Heart right ventricle (tissue), 16 donors: Measurements from ENCODE around the gene ATP8B1. TPM values are rescaled to one million over a fixed set of nuclear protein-coding genes. Genes with fewer than 3 reads are reported as not detected.
A peak's percentile ranks its signal among the peaks of the same experiment; 100 is the strongest.

Experiments
- ATAC-seq, 8 donors: fragments of 200-7000 bp; cut with Tn5 transposase; one replicate each; pipeline ENCODE4 v1.9.1; 2020; ENCODE audit warnings: mild to moderate bottlenecking in 8 of 8, moderate library complexity in 8 of 8, moderate number of reproducible peaks in 1 of 8
- DNase-seq, 2 donors: peaks; one replicate each; pipeline ENCODE4 v3.0.0-alpha.2; 2020
- H3K27ac ChIP-seq, 10 donors: fragments of 200-600 bp; sonication (generic) in 2 of 10; one replicate each; pipeline versions ENCODE4 v1.5.0 to v1.8.0; 2020 to 2022; ENCODE audit warnings: mild to moderate bottlenecking in 3 of 10
- H3K27me3 ChIP-seq, 7 donors: fragments of 200-600 bp; one replicate each; pipeline ENCODE4 v1.8.0; 2021 to 2022; ENCODE audit warnings: mild to moderate bottlenecking in 2 of 7
- H3K36me3 ChIP-seq, 9 donors: fragments of 200-600 bp; sonication (generic) in 1 of 9; one replicate each; pipeline versions ENCODE4 v1.5.0 to v1.8.0; 2020 to 2022; ENCODE audit warnings: mild to moderate bottlenecking in 2 of 9
- H3K4me1 ChIP-seq, 9 donors: fragments of 200-600 bp; sonication (generic) in 1 of 9; one replicate each; pipeline versions ENCODE4 v1.5.0 to v1.8.0; 2020 to 2022; ENCODE audit warnings: mild to moderate bottlenecking in 4 of 9
- H3K4me3 ChIP-seq, 10 donors: fragments of 200-600 bp; sonication (generic) in 2 of 10; one replicate each; pipeline versions ENCODE4 v1.5.0 to v1.8.0; 2020 to 2022; ENCODE audit warnings: mild to moderate bottlenecking in 7 of 10, moderate library complexity in 2 of 10
- H3K9me3 ChIP-seq, 11 donors: fragments of 200-600 bp in 10 of 11; sonication (generic) in 2 of 11; one replicate each; pipeline versions ENCODE4 v1.5.0 to v1.8.0; 2013 to 2022; ENCODE audit warnings: mild to moderate bottlenecking in 2 of 11, control low read depth in 1 of 11, moderate library complexity in 1 of 11
- CTCF ChIP-seq, 9 donors: fragments of 200-600 bp; sonication (generic) in 2 of 9; IDR thresholded peaks; one replicate each; pipeline versions ENCODE4 v1.5.0 to v1.8.0; 2021 to 2022; ENCODE audit warnings: antibody characterized with exemption in 9 of 9, mild to moderate bottlenecking in 5 of 9, moderate library complexity in 1 of 9
- WGBS, 2 donors: extraction: QIAGEN DNeasy Blood & Tissue Kit; methylation state at CpG; one replicate each; pipeline ENCODE4 v1.1.7; 2013; ENCODE audit warnings: inconsistent platforms in 1 of 2; 5-methylcytosine and 5-hydroxymethylcytosine counted together
- intact Hi-C, 10 donors: fragments of 100-400 bp; cut with DNase I; formaldehyde crosslinking; loops; one replicate each; pipeline versions ENCODE4 v1.11.1 to v1.14.2; 2022
- polyA plus RNA-seq, 2 donors: library from polyadenylated mRNA; stranded (reverse); fragments of 200-250 nt; gene quantifications; one replicate each; pipeline ENCODE4 v1.2.3, GENCODE V29; 2013
- total RNA-seq, 10 donors: library from RNA; stranded (reverse); fragmentation: NEBNext Ultra II Directional in 3 of 10; extraction: Animal tissue kit (Norgen Biotek cat#: 25700) in 3 of 10; gene quantifications; one replicate each; pipeline versions ENCODE4 v1.2.1 to v1.2.4, GENCODE V29; 2021 to 2023
- donor health status: Arrhythmogenic right ventricular cardiomyopathy.
- donor health status: ischemic (EF 13 %, LVEDD 7.1; RV severe dilation, severe dysfunction).
- donor health status: healthy with polysubstance abuse.
- donor health status: DM: no; HTN: yes; CAD: no.
- donor health status: DM: no; HTN: no; CAD: no.
- donor health status: ischemic (EF 25% LVEDD 6.9; RV normal size, moderate dysfunction).
- donor health status: ischemic (EF 25% LVEDD 5.7; RV mildly dilated, moderate dysfunction).
- donor health status: healthy.
- donor health status: DM: yes; HTN: yes; CAD: no.
- donor health status: Ischemic cardiomyopathy.
- donor health status: ischemic (EF 35%, LVEDD 5.7; RV mildly dilated, moderate dysfunction).
- donor health status: nonischemic (EF 11% LVEDD 7.7; RV severe dilation, severe dysfunction).
- donor health status: DM: yes; HTN: yes; CAD: no.
- donor health status: PGD.
- donor health status: ischemic (EF 29% LVEDD 5.4; RV normal size, mild dysfunction).
- donor health status: nonischemic (EF 23%, LVEDD 6.1; RV moderate dilation, normal function).

ATP8B1 gene
- total and polyA plus RNA-seq, 12 donors = 2.7 to 16.5 (median 7.2) TPM

GRCh38 chr18:57845605-57846074 is 42.5 kb upstream of the ATP8B1 start:
- ATAC-seq = peak in 1 of 8 donors; percentile 46

GRCh38 chr18:57844319-57844718 is 41.2 kb upstream of the ATP8B1 start:
- Histone ChIP-seq H3K9me3 (no peaks in the 10 kb centered on the region), H3K27me3 (no peaks in the 10 kb centered on the region), H3K27ac (no peak overlapping the region), H3K36me3 (no peaks in the 10 kb centered on the region), H3K4me1 (peaks cover 0 to 16% (median 9%) of the 10 kb centered on the region in 9 donors), H3K4me3 (no peak overlapping the region)
- ATAC-seq (no peak), DNase-seq (no peak)
- WGBS, 2 donors = 94 to 95% methylated on average over 7 of the region's 7 CpGs
- no peak for TF ChIP-seq CTCF (IDR thresholded peaks at IDR 0.05)
- intact Hi-C loops = no loop called here

More at GRCh38 chr18:57845605-57846074, 42.5 kb upstream of the ATP8B1 start:
- no peaks in the 10 kb centered on the region for H3K36me3 ChIP-seq
- H3K9me3 ChIP-seq = peaks cover 0 to 5% (median 0%) of the 10 kb centered on the region in 11 donors
- H3K4me3 ChIP-seq = no peak overlapping the region
- peaks cover 0 to 16% (median 9%) of the 10 kb centered on the region in 9 donors for H3K4me1 ChIP-seq
- peak overlapping the region in 5 of 10 donors; percentile 15 to 40 (median 21) for H3K27ac ChIP-seq
- no peaks in the 10 kb centered on the region for H3K27me3 ChIP-seq
- no peak for TF ChIP-seq CTCF (IDR thresholded peaks at IDR 0.05)
- WGBS, 2 donors = 41 to 55% methylated on average over 3 of the region's 3 CpGs
- DNase-seq = no peak
- intact Hi-C loops = no loop called here

DNA sequence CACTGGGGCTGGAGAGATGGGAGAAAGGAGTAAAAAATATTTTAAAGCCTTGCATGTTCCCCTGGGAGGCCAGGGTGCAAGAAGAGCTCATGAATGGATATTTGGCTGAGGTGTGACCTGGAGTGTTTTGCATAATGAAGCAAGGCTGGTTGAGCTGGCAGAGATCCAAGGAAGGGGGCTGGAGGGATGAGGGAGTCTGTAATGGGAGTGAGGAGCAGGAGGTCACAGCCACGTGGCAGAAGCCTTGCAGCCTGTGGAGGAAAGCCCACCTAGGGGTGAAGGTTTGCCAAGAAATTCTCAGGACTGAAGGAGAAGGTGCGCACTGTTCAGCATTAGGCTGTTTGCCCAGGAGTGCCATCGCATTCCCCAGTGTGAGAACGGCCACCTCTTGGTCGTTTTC is 40.3 kb upstream of the ATP8B1 start:
- peaks cover 0 to 16% (median 9%) of the 10 kb centered on the region in 9 donors for H3K4me1 ChIP-seq
- H3K4me3 ChIP-seq = no peak overlapping the region
- 80 to 81% methylated on average over 5 of the region's 5 CpGs for WGBS, 2 donors
- DNase-seq = no peak
- intact Hi-C loops = no loop called here
- H3K36me3 ChIP-seq = no peaks in the 10 kb centered on the region
- H3K9me3 ChIP-seq = no peaks in the 10 kb centered on the region
- no peak for ATAC-seq
- no peak for TF ChIP-seq CTCF (IDR thresholded peaks at IDR 0.05)
- no peaks in the 10 kb centered on the region for H3K27me3 ChIP-seq
- no peak overlapping the region for H3K27ac ChIP-seq

GRCh38 chr18:57841568-57841967 is 38.5 kb upstream of the ATP8B1 start:
- intact Hi-C loops = no loop called here
- no peak for TF ChIP-seq CTCF (IDR thresholded peaks at IDR 0.05)
- H3K27ac ChIP-seq = no peak overlapping the region
- H3K36me3 ChIP-seq = no peaks in the 10 kb centered on the region
- no peaks in the 10 kb centered on the region for H3K9me3 ChIP-seq
- DNase-seq = no peak
- ATAC-seq = no peak
- no peak overlapping the region for H3K4me3 ChIP-seq
- WGBS, 2 donors = 84% methylated on average over 2 of the region's 2 CpGs
- peaks cover 0 to 12% (median 9%) of the 10 kb centered on the region in 9 donors for H3K4me1 ChIP-seq
- H3K27me3 ChIP-seq = no peaks in the 10 kb centered on the region
